ENCODE data around the gene CHKA. TPM values are rescaled to one million over a fixed set of nuclear protein-coding genes. Genes with fewer than 3 reads are reported as not detected.

CHKA gene
- total and polyA plus RNA-seq, 2 of the 4 experiments (the other 2 are of a cell fraction), result 4.5 to 8.4 TPM

GRCh38 chr11:68030318-68031143 is 90.7 kb downstream of the CHKA start, which contains the start of gene NDUFS8:
NDUFS8 (plus strand) TSS chr11:68030681; CDS start chr11:68032152, 1,471 bp downstream.
- H4K20me1 ChIP-seq (ENCODE audit: insufficient read depth, low read length), result no peaks in the 10 kb centered on the region
- H3K9me1 ChIP-seq (ENCODE audit: insufficient read depth, low read length), result peaks cover 8% of the 10 kb centered on the region
- peak within 1 kb of the TSS; percentile 49 for H3K18ac ChIP-seq (ENCODE audit: low read depth, low read length)
- peak within 1 kb of the TSS; percentile 83 for H3K4me3 ChIP-seq (ENCODE audit: insufficient read depth, low read depth, low read length)
- H4K8ac ChIP-seq (ENCODE audit: low read depth in 2 of 2, low read length in 2 of 2), result peak within 1 kb of the TSS; percentile 99
- dilution Hi-C loops (cut with HindIII; ENCODE audit: low sequenced_read_pairs, unreplicated experiment), result no loop called here
- no peak within 1 kb of the TSS for H2BK20ac ChIP-seq (ENCODE audit: low read depth, low read length)
- H3K27me3 ChIP-seq (ENCODE audit: control insufficient read depth, insufficient read depth, low read length), result no peaks in the 10 kb centered on the region
- CTCF ChIA-PET, result no interaction called here
- peak within 1 kb of the TSS; percentile 73 for H2BK5ac ChIP-seq (ENCODE audit: low read depth, low read length, poor library complexity, severe bottlenecking)
- H2AFZ ChIP-seq (replicated peaks; ENCODE audit: low read length, poor library complexity), result peak within 1 kb of the TSS; percentile 98
- peak within 1 kb of the TSS; percentile 77; the same call in 1 of the 2 replicates for H2BK120ac ChIP-seq (ENCODE audit: low read depth, low read length)
- peak within 1 kb of the TSS; percentile 98 for H3K4ac ChIP-seq (ENCODE audit: low read depth, low read length)
- H2BK15ac ChIP-seq (ENCODE audit: low read depth, low read length), result peak within 1 kb of the TSS; percentile 66; the same call in 1 of the 3 replicates
- peak within 1 kb of the TSS; percentile 99 for H2AK5ac ChIP-seq (ENCODE audit: low read depth, low read length)
- POLR2A ChIA-PET (ENCODE audit: unreplicated experiment), result no interaction called here
- BruUV-seq (replicated peaks), result no TSS peak
- ATAC-seq (ENCODE audit: low read depth) (peak; percentile 92), DNase-seq (peak; percentile 99)
- peak within 1 kb of the TSS; percentile 98 for H3K9ac ChIP-seq (ENCODE audit: low read depth, low read length)
- H3K4me2 ChIP-seq (ENCODE audit: low read depth, low read length), result peak within 1 kb of the TSS; percentile 95
- intact Hi-C loops (cut with micrococcal nuclease), result no loop called here
- peak within 1 kb of the TSS; percentile 88 for H4K5ac ChIP-seq (ENCODE audit: low read depth, low read length)
- peak within 1 kb of the TSS; percentile 88 for H4K91ac ChIP-seq (ENCODE audit: insufficient read depth, low read depth, low read length)
- no peaks in the 10 kb centered on the region for H3K9me3 ChIP-seq (ENCODE audit: control insufficient read depth, insufficient read depth, low read length)
- peaks cover 33 to 66% of the 10 kb centered on the region in 2 experiments for H3K79me1 ChIP-seq (ENCODE audit: low read depth in 1 of 2, low read length in 2 of 2)
- peak within 1 kb of the TSS; percentile 87 for H3K23ac ChIP-seq (ENCODE audit: low read depth, low read length)
- in situ Hi-C loops (cut with MboI; ENCODE audit: low sequenced_read_pairs), result no loop called here
- peaks cover 30% of the 10 kb centered on the region for H3K4me1 ChIP-seq (ENCODE audit: control insufficient read depth, insufficient read depth, low read length)
- peak within 1 kb of the TSS; percentile 83 for H3K56ac ChIP-seq (ENCODE audit: extremely low read depth, insufficient read depth, low read length)
- TF ChIP-seq MXI1 (IDR thresholded peaks at IDR 0.05; ENCODE audit: borderline replicate concordance, low read depth, low read length) (peak; percentile 41; the same call in 1 of the 2 replicates), NFE2L2 (IDR thresholded peaks at IDR 0.05; ENCODE audit: low read depth, low read length) (no peak), FOS (IDR thresholded peaks at IDR 0.05; ENCODE audit: low read depth, low read length) (peak; percentile 18; the same call in 1 of the 2 replicates)
- H3K36me3 ChIP-seq (ENCODE audit: control insufficient read depth, insufficient read depth, low read length), result peaks cover 13% of the 10 kb centered on the region
- H3K27ac ChIP-seq (ENCODE audit: insufficient read depth, low read length), result peak within 1 kb of the TSS; percentile 91
- WGBS, 2 experiments (ENCODE audit: extremely low coverage in 2 of 2, insufficient read length in 1 of 2), result 0% methylated on average over 18 of the region's 56 CpGs; no CpG with 5 or more reads in 1 of the 2 experiments
- peak within 1 kb of the TSS; percentile 97 for H2AK9ac ChIP-seq (replicated peaks; ENCODE audit: low read depth, low read length, poor library complexity)
- peak within 1 kb of the TSS; percentile 96 for H3K14ac ChIP-seq (replicated peaks; ENCODE audit: low read depth, low read length)

Measured in IMR-90 (cell line).